Vagina (tissue), 2 donors: ENCODE measurements around the gene ACTA2.

Source experiments
- POLR2A ChIP-seq, 2 donors: fragments of 450-650 bp; IDR thresholded peaks; one replicate each; pipeline ENCODE4 v1.6.1; 2017; ENCODE audit warnings: antibody characterized with exemption in 2 of 2, mild to moderate bottlenecking in 2 of 2, moderate library complexity in 2 of 2
- POLR2AphosphoS5 ChIP-seq, 2 donors: sonication (generic); formaldehyde crosslinking; IDR thresholded peaks; one replicate each; pipeline ENCODE4 v1.9.0; 2017; ENCODE audit warnings: antibody characterized with exemption in 2 of 2, mild to moderate bottlenecking in 2 of 2, low read depth in 1 of 2; ENCODE audit not compliant: insufficient read depth in 1 of 2
- TF ChIP-seq, protein P1 (sequence below), 3 experiments: fragments of 450-650 bp in 2 of 3; fragments of 200-600 bp in 1 of 3; sonication (generic) in 1 of 3; IDR thresholded peaks; one replicate each; pipeline ENCODE4 v1.5.1; 2017 to 2019; ENCODE audit warnings: antibody characterized with exemption in 3 of 3, mild to moderate bottlenecking in 2 of 3, moderate library complexity in 2 of 3

DNA sequence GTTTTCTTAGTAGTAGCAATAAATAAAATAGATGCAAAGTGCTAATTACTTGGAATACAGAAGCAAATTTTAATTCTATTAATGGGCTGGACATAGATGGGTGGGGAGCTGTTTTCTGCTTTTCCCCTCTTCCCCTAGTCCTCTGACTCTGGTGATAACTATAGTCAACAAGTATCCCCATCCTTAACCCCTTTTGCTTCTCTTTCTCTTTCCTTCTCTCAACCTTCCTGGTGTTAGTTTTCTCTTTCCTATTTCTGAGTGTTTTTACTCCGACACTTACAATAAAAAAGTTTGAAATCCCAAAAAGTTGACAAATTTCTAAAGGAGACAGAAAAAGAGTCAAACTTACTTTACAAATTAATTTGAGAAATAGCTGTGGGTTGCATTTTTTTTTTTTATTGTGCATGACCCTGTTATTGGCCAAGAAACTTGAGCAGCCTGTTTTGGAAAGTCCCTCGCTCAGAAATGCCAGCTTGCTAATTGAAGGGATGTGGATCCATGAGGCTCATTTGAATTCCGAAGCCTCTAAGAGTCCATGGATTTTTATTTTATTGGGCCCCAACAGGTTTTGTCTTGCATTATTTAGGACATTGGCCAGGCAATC is 40.5 kb upstream of the ACTA2 start:
- TF ChIP-seq, protein P1, sequence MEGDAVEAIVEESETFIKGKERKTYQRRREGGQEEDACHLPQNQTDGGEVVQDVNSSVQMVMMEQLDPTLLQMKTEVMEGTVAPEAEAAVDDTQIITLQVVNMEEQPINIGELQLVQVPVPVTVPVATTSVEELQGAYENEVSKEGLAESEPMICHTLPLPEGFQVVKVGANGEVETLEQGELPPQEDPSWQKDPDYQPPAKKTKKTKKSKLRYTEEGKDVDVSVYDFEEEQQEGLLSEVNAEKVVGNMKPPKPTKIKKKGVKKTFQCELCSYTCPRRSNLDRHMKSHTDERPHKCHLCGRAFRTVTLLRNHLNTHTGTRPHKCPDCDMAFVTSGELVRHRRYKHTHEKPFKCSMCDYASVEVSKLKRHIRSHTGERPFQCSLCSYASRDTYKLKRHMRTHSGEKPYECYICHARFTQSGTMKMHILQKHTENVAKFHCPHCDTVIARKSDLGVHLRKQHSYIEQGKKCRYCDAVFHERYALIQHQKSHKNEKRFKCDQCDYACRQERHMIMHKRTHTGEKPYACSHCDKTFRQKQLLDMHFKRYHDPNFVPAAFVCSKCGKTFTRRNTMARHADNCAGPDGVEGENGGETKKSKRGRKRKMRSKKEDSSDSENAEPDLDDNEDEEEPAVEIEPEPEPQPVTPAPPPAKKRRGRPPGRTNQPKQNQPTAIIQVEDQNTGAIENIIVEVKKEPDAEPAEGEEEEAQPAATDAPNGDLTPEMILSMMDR (IDR thresholded peaks at IDR 0.05) = no peak
- no peak for TF ChIP-seq POLR2A (IDR thresholded peaks at IDR 0.05)
- TF ChIP-seq POLR2AphosphoS5 (IDR thresholded peaks at IDR 0.05; ENCODE audit: insufficient read depth in 1 of 2, low read depth in 1 of 2) = no peak
